OCI-LY1 (cell line): ENCODE results near the gene C5orf46.

Experiments
- CTCF ChIP-seq: fragments of 200-600 bp; sonication (generic), shearing (Covaris generic); IDR thresholded peaks from 2 replicates; pipeline ENCODE4 v1.5.1; 2017; ENCODE audit warnings: mild to moderate bottlenecking, antibody characterized with exemption, low read length, moderate library complexity, mixed read lengths
- EZH2 ChIP-seq: fragments of 200-600 bp; sonication (generic), shearing (Covaris generic); IDR thresholded peaks from 2 replicates; pipeline ENCODE4 v1.8.0; 2017; ENCODE audit warnings: borderline replicate concordance, mixed run types, mild to moderate bottlenecking, antibody characterized with exemption, low read length, moderate library complexity, mixed read lengths

- no peak for TF ChIP-seq CTCF
- no peak for TF ChIP-seq EZH2
Observed at GRCh38 chr5:147893820-147894219, 12.5 kb downstream of the C5orf46 start.
